ENCODE measurements around the gene HNRNPA3.

HNRNPA3 gene

DNA sequence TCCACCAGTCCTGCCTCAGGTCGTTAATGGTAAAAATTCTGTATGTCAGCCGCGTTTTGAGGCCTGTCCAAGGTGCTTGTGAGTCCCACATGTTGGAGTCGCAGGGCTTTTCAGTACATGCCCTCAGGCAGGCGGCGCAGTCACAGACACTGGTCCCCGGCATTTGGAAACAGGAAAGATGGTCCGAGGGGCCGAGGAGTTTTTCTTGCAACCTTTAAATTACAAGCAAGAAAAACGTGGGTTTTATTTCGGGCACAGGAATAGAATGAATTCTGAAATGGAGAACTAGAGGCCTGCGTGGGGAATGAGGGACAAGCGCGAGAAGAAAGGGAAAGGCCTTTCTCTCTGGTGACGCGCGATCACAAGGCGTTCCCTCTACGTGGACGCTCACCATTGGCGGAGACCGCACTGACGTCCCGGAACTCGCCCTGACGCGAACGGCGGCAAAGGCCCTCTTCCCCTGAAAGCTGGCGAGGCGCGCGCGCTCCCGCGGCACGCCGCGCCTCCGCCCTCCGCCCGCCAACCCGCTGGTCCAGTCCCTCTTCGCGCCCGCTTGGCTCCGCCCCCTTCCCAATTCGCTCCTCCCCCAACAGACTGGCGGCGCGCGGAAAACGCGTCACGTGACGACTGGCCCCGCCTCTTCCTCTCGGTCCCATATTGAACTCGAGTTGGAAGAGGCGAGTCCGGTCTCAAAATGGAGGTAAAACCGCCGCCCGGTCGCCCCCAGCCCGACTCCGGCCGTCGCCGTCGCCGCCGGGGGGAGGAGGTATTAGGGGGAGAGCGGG lies at the start of gene HNRNPA3:
Gene HNRNPA3 (plus strand): TSS at position 689 of the 785 bp plus-strand sequence. CDS start 6 bp downstream, at position 695.
- DNase-seq (ENCODE audit: low read depth), result peak; percentile 99
- TF ChIP-seq, protein P1, sequence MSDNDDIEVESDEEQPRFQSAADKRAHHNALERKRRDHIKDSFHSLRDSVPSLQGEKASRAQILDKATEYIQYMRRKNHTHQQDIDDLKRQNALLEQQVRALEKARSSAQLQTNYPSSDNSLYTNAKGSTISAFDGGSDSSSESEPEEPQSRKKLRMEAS (IDR thresholded peaks at IDR 0.05; ENCODE audit: low read depth, low read length), result peak; percentile 16; the same call in 1 of the 2 replicates
- TF ChIP-seq POLR2A (IDR thresholded peaks at IDR 0.05; ENCODE audit: extremely low read depth, insufficient read length) (peak; percentile 93), MYC (IDR thresholded peaks at IDR 0.05; ENCODE audit: low read depth, low read length) (peak; percentile 93)
- TF ChIP-seq, protein P2, sequence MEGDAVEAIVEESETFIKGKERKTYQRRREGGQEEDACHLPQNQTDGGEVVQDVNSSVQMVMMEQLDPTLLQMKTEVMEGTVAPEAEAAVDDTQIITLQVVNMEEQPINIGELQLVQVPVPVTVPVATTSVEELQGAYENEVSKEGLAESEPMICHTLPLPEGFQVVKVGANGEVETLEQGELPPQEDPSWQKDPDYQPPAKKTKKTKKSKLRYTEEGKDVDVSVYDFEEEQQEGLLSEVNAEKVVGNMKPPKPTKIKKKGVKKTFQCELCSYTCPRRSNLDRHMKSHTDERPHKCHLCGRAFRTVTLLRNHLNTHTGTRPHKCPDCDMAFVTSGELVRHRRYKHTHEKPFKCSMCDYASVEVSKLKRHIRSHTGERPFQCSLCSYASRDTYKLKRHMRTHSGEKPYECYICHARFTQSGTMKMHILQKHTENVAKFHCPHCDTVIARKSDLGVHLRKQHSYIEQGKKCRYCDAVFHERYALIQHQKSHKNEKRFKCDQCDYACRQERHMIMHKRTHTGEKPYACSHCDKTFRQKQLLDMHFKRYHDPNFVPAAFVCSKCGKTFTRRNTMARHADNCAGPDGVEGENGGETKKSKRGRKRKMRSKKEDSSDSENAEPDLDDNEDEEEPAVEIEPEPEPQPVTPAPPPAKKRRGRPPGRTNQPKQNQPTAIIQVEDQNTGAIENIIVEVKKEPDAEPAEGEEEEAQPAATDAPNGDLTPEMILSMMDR (IDR thresholded peaks at IDR 0.05; ENCODE audit: low read depth, low read length), result no peak
- H3K4me3 ChIP-seq (ENCODE audit: low read depth, low read length), result peak within 1 kb of the TSS; percentile 87

DNA sequence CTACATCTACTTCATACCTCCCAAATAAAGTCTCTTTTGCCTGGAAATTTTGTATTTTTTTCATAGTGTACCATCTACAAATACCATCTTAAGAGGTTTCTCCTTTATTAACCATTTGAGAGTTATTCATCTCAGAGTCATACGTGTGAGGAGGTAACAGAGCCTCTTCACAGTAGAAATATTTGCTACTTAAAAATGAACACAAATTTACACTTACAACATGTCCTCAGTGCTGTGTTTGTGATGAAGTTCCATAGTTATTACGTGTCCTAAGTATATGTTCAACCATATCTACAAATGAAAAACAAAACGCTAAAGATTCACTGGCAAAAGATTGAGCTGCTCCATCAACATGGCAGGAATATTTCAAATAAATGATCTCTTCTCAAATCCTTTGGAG lies 48.5 kb upstream of the HNRNPA3 start:
- TF ChIP-seq POLR2A (IDR thresholded peaks at IDR 0.05; ENCODE audit: extremely low read depth, insufficient read length), result no peak
- TF ChIP-seq, protein P1 (IDR thresholded peaks at IDR 0.05; ENCODE audit: low read depth, low read length), result no peak
- no peak for TF ChIP-seq MYC (IDR thresholded peaks at IDR 0.05; ENCODE audit: low read depth, low read length)
- TF ChIP-seq, protein P2 (IDR thresholded peaks at IDR 0.05; ENCODE audit: low read depth, low read length), result no peak
- H3K4me3 ChIP-seq (ENCODE audit: low read depth, low read length), result no peak overlapping the region
- DNase-seq (ENCODE audit: low read depth), result no peak

DNA sequence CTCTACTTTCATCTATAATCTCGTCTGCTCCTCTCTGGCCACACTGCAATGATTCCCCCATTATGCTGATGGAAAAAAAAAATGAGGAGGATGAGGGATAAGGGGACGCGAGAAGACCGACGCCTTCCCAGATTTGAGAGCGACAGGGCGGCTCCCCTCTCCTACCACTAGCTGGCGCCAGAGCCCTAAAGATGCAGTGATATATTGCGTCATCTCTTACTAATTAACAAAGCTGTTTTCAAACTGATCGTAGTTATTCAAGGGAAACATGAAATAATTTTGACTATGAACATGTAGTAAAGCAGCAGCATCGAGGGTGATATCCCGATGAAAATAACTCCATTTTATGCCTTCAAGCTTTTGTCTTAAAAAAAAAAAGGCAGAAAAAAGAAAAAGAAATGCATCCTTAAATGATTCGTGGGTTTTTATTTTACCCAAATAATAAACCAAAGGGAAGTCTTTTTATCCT lies 48.0 kb upstream of the HNRNPA3 start:
- peak overlapping the region; percentile 66 for H3K4me3 ChIP-seq (ENCODE audit: low read depth, low read length)
- 0 out of 2 replicates have a peak, but pooled peaks have one; percentile 18 for TF ChIP-seq MYC (IDR thresholded peaks at IDR 0.05; ENCODE audit: low read depth, low read length)
- TF ChIP-seq, protein P1 (IDR thresholded peaks at IDR 0.05; ENCODE audit: low read depth, low read length), result peak; percentile 8; the same call in 1 of the 2 replicates
- TF ChIP-seq, protein P2 (IDR thresholded peaks at IDR 0.05; ENCODE audit: low read depth, low read length), result peak; percentile 100
- TF ChIP-seq POLR2A (IDR thresholded peaks at IDR 0.05; ENCODE audit: extremely low read depth, insufficient read length), result no peak
- DNase-seq (ENCODE audit: low read depth), result peak; percentile 86

DNA sequence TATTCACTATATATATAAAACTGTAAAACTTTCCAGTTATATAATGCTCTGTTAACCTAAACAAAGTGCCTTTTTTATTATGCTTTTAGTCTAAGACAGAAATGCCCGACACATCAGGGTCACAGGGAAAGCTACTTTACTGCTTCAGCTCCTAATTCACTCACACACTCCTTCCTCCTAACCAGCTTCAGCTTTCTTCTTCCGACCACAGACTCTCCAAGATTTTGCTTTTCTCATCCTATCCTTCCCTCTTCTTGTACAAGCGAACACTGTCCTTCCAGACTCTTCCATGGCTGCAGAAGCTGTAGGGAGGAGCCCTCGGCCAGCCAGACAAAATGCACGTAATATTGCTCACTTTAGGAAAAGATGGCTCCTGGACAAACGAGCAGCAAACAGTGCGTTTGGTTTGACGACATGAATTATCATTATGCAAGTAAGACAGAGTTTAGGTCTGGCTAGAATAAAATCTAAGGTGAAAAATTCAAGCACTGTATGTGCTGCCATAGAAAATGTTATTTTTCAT lies 47.5 kb upstream of the HNRNPA3 start:
- H3K4me3 ChIP-seq (ENCODE audit: low read depth, low read length), result peak overlapping the region; percentile 66
- peak; percentile 50 for DNase-seq (ENCODE audit: low read depth)
- TF ChIP-seq, protein P2 (IDR thresholded peaks at IDR 0.05; ENCODE audit: low read depth, low read length), result no peak
- TF ChIP-seq POLR2A (IDR thresholded peaks at IDR 0.05; ENCODE audit: extremely low read depth, insufficient read length) (no peak), MYC (IDR thresholded peaks at IDR 0.05; ENCODE audit: low read depth, low read length) (no peak)
- TF ChIP-seq, protein P1 (IDR thresholded peaks at IDR 0.05; ENCODE audit: low read depth, low read length), result no peak

DNA sequence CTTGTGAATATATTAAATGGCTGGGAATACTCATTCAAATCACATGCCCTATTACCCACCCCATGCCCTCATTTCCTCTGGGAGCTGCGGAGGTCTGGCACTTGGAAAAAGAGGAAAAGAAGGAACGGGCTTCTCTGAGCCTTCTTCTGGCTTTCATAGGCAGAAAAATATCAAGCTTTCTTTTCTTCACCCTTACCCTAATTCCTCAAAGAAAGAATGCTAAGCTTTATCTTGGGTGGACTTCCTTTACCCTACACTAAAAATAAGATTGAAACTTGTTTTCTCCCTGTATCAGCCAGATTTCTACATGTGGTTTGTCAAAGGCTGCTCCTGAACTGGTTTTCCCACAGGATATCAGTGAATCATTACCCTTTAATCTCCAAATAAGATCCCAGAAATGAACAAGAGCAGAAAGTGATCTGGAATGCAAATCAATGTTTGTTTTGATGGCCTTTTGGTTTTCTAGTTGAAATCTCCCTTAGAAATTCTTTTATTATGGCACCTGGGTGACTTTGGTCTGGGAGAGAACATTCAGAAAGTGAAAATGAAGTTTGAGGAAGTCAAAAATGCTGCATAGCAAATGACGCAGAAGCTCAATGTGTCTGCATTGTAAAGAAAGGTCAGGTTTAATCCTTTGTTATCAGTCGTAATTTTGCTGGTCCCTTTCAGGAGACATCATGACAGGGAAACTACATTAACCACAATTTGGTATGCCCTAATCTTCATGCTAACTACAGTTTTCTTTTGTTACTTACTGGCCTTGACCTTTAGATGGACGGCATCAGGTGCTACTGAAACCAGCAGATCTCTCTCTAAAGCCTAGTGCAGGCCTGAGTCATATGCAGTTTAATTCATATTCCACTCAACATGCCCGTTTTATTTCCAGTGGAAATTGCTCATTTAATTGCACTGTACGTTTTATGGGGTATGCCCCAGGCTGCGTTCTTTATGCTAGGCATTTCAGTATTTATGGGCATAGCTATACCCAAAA lies 46.6 kb upstream of the HNRNPA3 start:
- peak overlapping the region; percentile 5 for H3K4me3 ChIP-seq (ENCODE audit: low read depth, low read length)
- peak; percentile 48 for DNase-seq (ENCODE audit: low read depth)

More for the DNA sequence above, 46.6 kb upstream of the HNRNPA3 start:
- TF ChIP-seq, protein P1 (IDR thresholded peaks at IDR 0.05; ENCODE audit: low read depth, low read length), result no peak
- TF ChIP-seq, protein P2 (IDR thresholded peaks at IDR 0.05; ENCODE audit: low read depth, low read length), result no peak
- TF ChIP-seq POLR2A (IDR thresholded peaks at IDR 0.05; ENCODE audit: extremely low read depth, insufficient read length) (no peak), MYC (IDR thresholded peaks at IDR 0.05; ENCODE audit: low read depth, low read length) (no peak)

Data from NB4 (cell line).